ENCODE data around the gene SLC35D3.
"Not testable (repeated sequence)": the region's sequence is repeated elsewhere in the genome, so short reads cannot be mapped to it uniquely, and the experiment has no call there.

The SLC35D3 gene

DNA sequence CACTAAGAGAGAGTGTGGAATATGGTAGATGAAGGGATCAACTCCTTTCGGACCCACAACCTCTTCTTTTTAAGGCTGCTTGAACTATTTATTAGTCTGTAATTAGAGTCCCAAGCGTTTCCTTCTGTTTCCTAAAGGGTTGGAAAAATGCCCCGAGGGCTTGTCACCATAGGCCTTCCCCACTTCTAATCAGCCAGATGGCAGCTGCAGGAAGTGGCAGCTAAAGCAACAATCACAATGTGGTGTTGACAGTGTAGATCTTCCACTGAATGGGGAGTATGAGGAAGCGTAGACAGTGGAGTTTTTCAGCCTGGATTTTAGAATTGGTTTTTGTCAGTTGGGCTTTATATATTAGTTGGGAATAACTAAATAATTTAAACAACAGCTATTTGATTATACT is 40.6 kb downstream of the SLC35D3 start:
- in situ Hi-C loops (cut with HindIII; ENCODE audit: low sequenced_read_pairs), result no loop called here

DNA sequence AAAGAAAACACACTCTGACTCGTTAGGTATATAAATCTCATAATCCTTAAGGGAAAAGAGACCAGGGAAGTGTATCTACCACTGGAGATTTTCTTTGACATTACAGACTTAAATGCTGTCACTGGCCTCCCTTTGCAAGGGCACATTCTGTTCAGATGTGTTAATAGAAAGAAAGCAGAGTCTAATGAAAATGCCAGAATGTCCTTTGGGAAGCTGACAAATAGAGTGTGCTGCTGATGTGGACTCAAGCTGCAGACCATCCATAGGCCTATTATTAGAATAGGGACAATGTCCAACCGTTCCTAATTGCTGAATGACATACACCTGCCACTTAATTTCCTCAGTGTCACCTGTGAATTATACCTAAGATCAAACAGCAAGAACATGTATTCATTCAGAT is 41.2 kb downstream of the SLC35D3 start:
- in situ Hi-C loops (cut with HindIII; ENCODE audit: low sequenced_read_pairs), result no loop called here

DNA sequence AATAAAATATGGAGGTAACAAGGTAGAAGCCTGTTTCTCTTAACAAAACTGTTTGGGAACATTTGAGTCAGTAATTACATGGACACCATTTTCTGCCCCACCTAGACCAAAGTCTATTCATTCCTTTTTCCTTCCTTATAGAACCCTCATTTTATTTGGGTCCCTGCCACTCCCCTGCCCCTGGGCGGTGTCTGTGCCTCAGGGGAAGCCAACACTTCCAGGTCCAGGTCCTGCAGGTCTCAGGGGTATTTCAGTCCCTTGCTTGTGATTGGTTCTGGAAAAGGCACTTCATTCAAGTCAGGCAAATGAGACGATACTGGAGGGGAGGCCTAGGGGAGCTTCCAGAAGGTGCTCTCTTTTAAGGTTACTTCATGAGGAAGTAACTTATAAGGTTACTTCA is 42.3 kb downstream of the SLC35D3 start:
- in situ Hi-C loops (cut with HindIII; ENCODE audit: low sequenced_read_pairs), result no loop called here

DNA sequence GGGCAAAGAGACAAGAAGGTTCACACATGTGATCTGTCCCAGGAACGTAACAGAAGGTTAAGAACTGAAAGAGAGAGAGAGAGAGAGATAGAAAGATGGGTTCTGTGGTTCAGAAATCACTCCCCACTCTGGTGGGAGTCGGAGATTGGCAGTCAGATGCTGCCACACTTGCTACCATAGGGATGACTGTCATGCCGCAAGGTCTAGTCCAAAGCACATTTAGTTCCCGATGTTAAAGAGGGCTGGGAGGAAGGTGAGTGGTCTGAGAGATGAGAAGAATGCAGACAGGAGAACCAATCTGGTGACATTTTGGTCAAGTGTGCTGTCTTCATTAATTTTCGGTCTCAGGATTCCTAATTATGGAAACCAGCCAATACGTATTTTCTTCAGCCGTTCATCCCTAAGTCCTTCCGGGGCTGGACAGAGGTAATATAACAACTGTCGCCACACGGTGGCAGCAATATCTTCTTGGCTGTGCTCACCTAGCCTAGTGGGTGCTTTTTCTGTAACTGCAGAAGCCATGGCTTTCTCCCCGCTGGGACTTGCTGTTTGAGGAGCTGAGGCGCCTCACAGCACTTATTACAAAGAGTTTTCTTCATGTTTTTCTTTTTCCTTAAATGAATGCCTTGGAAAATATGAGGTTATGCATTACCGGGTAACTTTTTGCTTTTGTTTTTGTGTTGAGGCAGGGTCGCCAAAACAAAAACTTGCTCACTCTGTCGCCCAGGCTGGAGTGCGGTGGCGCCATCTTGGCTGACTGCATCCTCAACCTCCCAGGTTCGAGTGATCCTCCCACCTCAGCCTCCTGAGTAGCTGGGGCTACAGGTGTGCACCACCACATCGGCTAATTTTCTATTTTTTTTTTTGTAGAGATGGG is 46.0 kb downstream of the SLC35D3 start:
- in situ Hi-C loops (cut with HindIII; ENCODE audit: low sequenced_read_pairs), result no loop called here

DNA sequence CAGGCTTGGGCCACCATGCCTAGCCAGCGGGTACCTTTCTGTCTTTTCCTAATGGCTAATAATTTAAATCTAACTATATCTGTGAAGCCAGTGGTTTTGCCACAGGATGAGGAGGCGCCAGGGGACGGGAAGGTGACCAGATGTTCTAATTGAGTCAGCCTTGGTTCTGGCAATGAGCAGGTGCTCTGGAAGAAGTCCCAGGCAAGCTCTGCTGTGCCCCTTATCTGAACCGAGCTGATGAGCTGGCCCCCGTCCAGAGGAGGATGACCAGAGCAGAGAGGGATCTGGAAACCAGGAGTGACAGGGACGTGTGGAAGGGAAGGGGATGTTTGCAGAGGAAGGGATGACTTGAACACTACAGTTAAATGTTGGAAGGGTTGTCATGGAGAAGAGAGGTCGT is 46.7 kb downstream of the SLC35D3 start:
- in situ Hi-C loops (cut with HindIII; ENCODE audit: low sequenced_read_pairs), result no loop called here

DNA sequence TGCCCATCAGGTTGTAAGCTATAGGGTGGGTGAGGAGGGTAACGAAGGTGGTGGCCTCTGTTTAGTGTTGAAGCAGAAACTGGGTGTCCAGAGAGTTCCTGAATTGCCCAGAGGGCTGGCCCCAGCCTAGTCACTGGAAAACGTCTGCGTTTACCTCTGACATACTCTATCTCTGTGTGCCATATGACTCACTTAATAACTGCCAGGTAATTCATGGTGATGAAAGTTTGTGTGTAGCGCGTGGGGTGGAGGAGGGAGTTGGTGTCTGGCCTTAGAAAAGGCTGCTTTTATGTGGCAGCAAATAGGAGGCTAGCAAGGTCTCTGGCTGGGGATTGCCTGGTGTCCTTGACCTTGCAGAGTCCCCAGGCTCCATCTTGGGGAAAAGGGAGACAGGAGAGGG is 47.3 kb downstream of the SLC35D3 start:
- in situ Hi-C loops (cut with HindIII; ENCODE audit: low sequenced_read_pairs), result no loop called here

DNA sequence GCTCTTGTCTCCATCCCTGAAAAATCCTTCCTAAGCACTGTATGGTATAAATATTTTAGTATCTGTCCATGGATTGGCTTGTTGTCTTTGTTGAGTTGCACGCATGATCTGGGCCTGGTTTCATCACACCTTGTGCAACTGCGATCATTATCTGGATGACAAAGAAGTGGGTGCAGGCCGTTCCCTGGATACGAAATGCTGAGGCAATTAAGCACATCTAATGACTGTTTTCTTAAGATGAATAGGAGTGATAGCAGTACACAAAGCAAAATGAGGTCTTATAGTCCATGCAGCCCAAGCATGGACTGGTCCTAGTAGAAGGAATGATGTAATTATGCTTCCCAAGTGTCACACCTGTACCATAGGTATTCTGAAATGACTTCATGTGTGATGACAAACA is 47.8 kb downstream of the SLC35D3 start:
- in situ Hi-C loops (cut with HindIII; ENCODE audit: low sequenced_read_pairs), result no loop called here

DNA sequence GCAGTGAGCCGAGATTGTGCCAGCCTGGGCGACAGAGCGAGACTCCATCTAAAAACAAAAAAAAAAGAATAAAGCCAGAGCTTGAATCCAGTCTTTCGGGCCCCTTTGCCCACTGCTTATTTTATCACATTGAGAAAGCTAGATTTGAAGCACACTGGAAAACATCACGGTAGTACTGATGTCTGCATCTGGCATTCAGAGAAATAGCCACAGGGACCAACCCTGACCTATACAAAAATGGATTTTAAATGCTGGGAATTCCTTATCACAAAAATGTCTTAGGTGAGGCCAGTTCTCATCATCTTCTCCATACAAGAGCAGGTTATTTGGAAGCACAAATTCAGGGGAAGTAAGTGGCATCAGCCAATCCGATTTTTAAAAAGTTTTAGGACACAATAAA is 49.5 kb downstream of the SLC35D3 start:
- in situ Hi-C loops (cut with HindIII; ENCODE audit: low sequenced_read_pairs), result no loop called here

DNA sequence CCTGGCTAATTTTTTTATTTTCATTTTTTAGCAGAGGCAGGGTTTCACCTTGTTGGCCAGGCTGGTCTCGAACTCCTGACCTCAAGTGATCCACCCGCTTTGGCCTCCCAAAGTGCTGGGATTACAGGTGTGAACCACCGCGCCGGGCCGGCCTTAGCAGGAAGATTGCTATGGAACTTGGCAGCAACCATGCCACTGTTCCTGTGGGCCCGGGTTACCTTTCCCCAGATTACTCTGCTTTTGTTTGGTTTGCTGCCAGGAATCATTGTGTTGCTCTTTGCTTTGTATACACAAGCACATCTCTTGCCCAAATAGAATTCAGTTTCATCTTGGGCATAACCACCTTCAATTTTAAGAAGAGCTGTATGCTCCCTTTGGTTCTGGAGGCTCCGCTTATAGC is 51.7 kb downstream of the SLC35D3 start:
- in situ Hi-C loops (cut with HindIII; ENCODE audit: low sequenced_read_pairs), result not testable (repeated sequence)
